ENCODE measurements around the gene RNF103. TPM values are rescaled to one million over a fixed set of nuclear protein-coding genes. Genes with fewer than 3 reads are reported as not detected.

RNF103 gene
- total and polyA plus RNA-seq, 2 of the 8 experiments (the other 6 are each of a cell fraction or from before 2014, with no cell fraction given) = 3.3 to 7.4 TPM

DNA sequence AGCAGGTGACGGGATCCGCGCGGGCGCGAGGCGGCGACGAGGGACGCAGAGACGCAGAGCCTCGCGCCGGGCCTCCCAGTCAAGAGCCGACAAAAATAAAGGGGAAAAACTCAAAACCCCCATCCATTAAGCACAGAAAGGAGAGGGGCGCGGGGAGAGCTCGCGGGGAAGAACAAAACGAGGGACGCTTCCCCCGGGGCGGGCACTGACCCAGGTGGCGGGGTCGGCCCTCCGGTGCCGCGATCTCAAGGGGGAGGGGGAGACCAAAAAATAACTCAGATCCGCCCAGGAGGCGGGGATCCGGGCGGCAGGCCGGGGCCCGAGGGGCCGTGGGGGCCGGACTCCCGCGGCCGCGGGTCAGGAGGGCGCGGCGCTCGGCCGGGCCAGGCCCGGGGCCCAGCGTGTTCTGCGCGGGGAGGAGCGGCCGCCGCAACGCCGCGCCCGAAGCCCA is 597 bp downstream of the RNF103 start:
- Histone ChIP-seq H3K36me3 (ENCODE audit: control insufficient read depth in 2 of 4, insufficient read depth in 4 of 4, low read length in 3 of 4) (peaks cover 0 to 5% (median 0%) of the 10 kb centered on the region in 4 experiments; a peak in 1 of 8 replicates), H4K91ac (replicated peaks; ENCODE audit: insufficient read length, low read length) (no peak overlapping the region), H3K79me1 (ENCODE audit: low read depth, low read length) (no peaks in the 10 kb centered on the region; the same call in 1 of the 2 replicates), H3K56ac (replicated peaks; ENCODE audit: insufficient read length, low read depth, low read length) (no peak overlapping the region), H3K9me3 (ENCODE audit: insufficient read depth in 2 of 2, low read depth in 1 of 2, low read length in 1 of 2) (no peaks in the 10 kb centered on the region), H4K20me1 (replicated peaks in 1 of 2; ENCODE audit: control insufficient read depth in 1 of 2, insufficient read depth in 2 of 2, low read length in 2 of 2) (no peaks in the 10 kb centered on the region), H3K14ac (ENCODE audit: insufficient read length) (no peak overlapping the region), H3K79me2 (ENCODE audit: control insufficient read depth in 1 of 2, insufficient read depth in 2 of 2, low read length in 2 of 2) (peaks cover 0 to 13% of the 10 kb centered on the region in 2 experiments; a peak in 2 of 4 replicates), H4K5ac (ENCODE audit: insufficient read length, low read depth, low read length) (no peak overlapping the region), H2BK120ac (replicated peaks; ENCODE audit: low read depth, low read length) (no peak overlapping the region), H3K4ac (replicated peaks; ENCODE audit: insufficient read length, low read depth, low read length) (no peak overlapping the region), H3K4me3 (ENCODE audit: extremely low read depth in 1 of 4, insufficient read depth in 2 of 4, low read depth in 3 of 4, low read length in 4 of 4) (peak overlapping the region; percentile 76 to 99 (median 88)), H3K9ac (replicated peaks in 1 of 4; ENCODE audit: extremely low read depth in 1 of 4, low read depth in 3 of 4, low read length in 3 of 4) (peak overlapping the region; percentile 64 to 92 (median 73); a peak in 6 of 7 replicates), H3K18ac (ENCODE audit: extremely low read depth, low read length) (no peak overlapping the region; the same call in 1 of the 2 replicates), H2AK5ac (ENCODE audit: low read depth, low read length) (no peak overlapping the region), H3K27ac (ENCODE audit: low read depth, low read length) (peak overlapping the region; percentile 81; the same call in 1 of the 2 replicates), H2BK5ac (ENCODE audit: low read depth, low read length) (no peak overlapping the region), H3K4me1 (replicated peaks in 1 of 4; ENCODE audit: control insufficient read depth in 3 of 4, insufficient read depth in 4 of 4, low read length in 3 of 4) (no peaks in the 10 kb centered on the region; a peak in 1 of 7 replicates), H2BK12ac (ENCODE audit: low read depth, low read length) (no peak overlapping the region), H3K23ac (ENCODE audit: insufficient read length) (no peak overlapping the region), H2AFZ (ENCODE audit: low read length) (peak overlapping the region; percentile 78; the same call in 1 of the 2 replicates), H2BK20ac (ENCODE audit: low read length) (no peak overlapping the region), H3K4me2 (ENCODE audit: insufficient read depth in 1 of 2, low read depth in 2 of 2, low read length in 2 of 2) (peak overlapping the region; percentile 76 to 98), H2BK15ac (ENCODE audit: low read length) (no peak overlapping the region), H4K8ac (ENCODE audit: extremely low read depth, insufficient read depth, low read length) (peak overlapping the region; percentile 99), H3K27me3 (replicated peaks in 1 of 4; ENCODE audit: control insufficient read depth in 3 of 4, extremely low read depth in 1 of 4, insufficient read depth in 3 of 4, low read length in 3 of 4) (no peaks in the 10 kb centered on the region), H3K23me2 (ENCODE audit: low read depth, low read length) (peaks cover 10% of the 10 kb centered on the region; the same call in 1 of the 2 replicates)
- DNase-seq (ENCODE audit: low read depth in 1 of 2, low spot score in 2 of 2) = peak in 1 of 2 experiments; percentile 66
- FAIRE-seq = no peak
- ChIA-PET CTCF (ENCODE audit: partially characterized antibody) (interaction anchor here (0.8 to 1.8 kb wide), 3 partner anchors 13 to 82 kb away, joined by 3 to 5 read pairs (median 4); no protein-coding TSS in a partner anchor), POLR2A (ENCODE audit: partially characterized antibody) (interaction anchor here (0.9 to 1.7 kb wide), 4 partner anchors 18 to 126 kb away, joined by 4 to 7 read pairs (median 4); partner anchors contain the start of gene CHMP3)
- no CpG with 5 or more reads among the region's 56 CpGs for WGBS, 2 experiments (ENCODE audit: extremely low coverage in 1 of 2, insufficient coverage in 1 of 2, insufficient read length in 1 of 2, insufficient replicate concordance in 2 of 2, low coverage in 1 of 2, low lambda C conversion rate in 2 of 2, missing lambda C conversion rate in 1 of 2)
- no peak for TF ChIP-seq CHD2 (IDR thresholded peaks at IDR 0.05; ENCODE audit: low read length)
- TF ChIP-seq SIN3A (conservative IDR thresholded peaks at IDR 0.05 in 1 of 2, IDR thresholded peaks at IDR 0.05 in 1 of 2; ENCODE audit: low read depth in 1 of 2, low read length in 2 of 2) = 0 out of 4 replicates have a peak, but pooled peaks of 1 of the 2 experiments have one; percentile 16
- peak; percentile 63 for TF ChIP-seq KDM4A (IDR thresholded peaks at IDR 0.05; ENCODE audit: low read depth, low read length, severe bottlenecking)

All from H1 (cell line).